HG02973 (cell line): Measurements from ENCODE around the gene XPNPEP2.

Experiments
- ATAC-seq: cut with Tn5 transposase; IDR thresholded peaks from one replicate; pipeline ENCODE4 v1.9.1; 2021; ENCODE audit warnings: moderate library complexity; ENCODE audit not compliant: unreplicated experiment

XPNPEP2 gene

GRCh38 chrX:129793604-129794191, 54.9 kb downstream of the XPNPEP2 start:
- no peak for ATAC-seq

GRCh38 chrX:129795584-129795983, 56.8 kb downstream of the XPNPEP2 start:
- ATAC-seq = no peak

GRCh38 chrX:129797251-129797906, 58.6 kb downstream of the XPNPEP2 start:
- no peak for ATAC-seq

- no peak for ATAC-seq
These were observed 59.7 kb downstream of the XPNPEP2 start for GRCh38 chrX:129798456-129798855.

- no peak for ATAC-seq
These were observed 60.1 kb downstream of the XPNPEP2 start for GRCh38 chrX:129798888-129799287.

- no peak for ATAC-seq
These were observed 61.4 kb downstream of the XPNPEP2 start for GRCh38 chrX:129800186-129800585.

GRCh38 chrX:129802863-129803262, 64.1 kb downstream of the XPNPEP2 start:
- ATAC-seq = no peak

- no peak for ATAC-seq
These were observed 66.0 kb downstream of the XPNPEP2 start for GRCh38 chrX:129804806-129805205.

GRCh38 chrX:129808158-129808828, 69.5 kb downstream of the XPNPEP2 start:
- ATAC-seq = no peak

- no peak for ATAC-seq
These were observed 70.3 kb downstream of the XPNPEP2 start for GRCh38 chrX:129808829-129809796.

- no peak for ATAC-seq
These were observed 75.0 kb downstream of the XPNPEP2 start for GRCh38 chrX:129813662-129814368.

- no peak for ATAC-seq
These were observed 79.3 kb downstream of the XPNPEP2 start for GRCh38 chrX:129818123-129818522.
